PC-9 (cell line): ENCODE results near the gene KIF9.
"Not testable (repeated sequence)": the region's sequence is repeated elsewhere in the genome, so short reads cannot be mapped to it uniquely, and the experiment has no call there.

Experiments used
- CTCF ChIP-seq: fragments of 200-600 bp; sonication (generic); conservative IDR thresholded peaks from 2 replicates; pipeline ENCODE4 v1.6.1; 2017; ENCODE audit warnings: mixed run types, antibody characterized with exemption, mild to moderate bottlenecking, moderate library complexity
- EZH2 ChIP-seq: fragments of 200-600 bp; sonication (generic); IDR thresholded peaks from 2 replicates; pipeline ENCODE4 v1.8.0; 2017; ENCODE audit warnings: antibody characterized with exemption, low read depth

DNA sequence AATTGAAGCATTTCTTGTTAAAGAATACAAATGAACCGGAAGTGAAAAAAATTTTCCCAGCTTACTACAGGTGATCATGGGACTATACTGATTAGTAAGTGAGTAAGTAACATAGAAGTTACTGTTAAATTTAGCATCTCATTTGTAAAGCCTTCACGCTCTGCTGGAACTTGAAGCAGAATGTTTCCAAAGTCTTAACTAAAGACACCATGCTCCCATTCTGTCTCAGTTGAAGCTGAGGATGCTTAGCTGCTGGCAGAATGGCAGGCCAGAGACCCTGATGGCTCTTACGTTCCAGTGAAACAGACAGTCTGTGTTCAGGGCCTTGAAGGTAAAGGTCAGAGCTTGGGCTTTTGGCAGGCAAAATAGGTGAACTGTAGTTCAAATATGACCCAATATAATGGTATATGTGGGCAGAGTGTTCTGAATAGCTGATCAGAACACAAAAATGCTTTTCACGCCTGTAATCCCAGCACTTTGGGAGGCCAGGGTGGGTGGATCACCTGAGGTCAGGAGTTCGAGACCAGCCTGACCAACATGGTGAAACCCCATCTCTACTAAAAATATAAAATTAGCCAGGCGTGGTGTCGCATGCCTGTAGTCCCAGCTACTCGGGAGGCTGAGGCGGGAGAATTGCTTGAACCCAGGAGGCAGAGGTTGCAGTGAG is 9.3 kb upstream of the KIF9 start:
- not testable (repeated sequence) for TF ChIP-seq CTCF, EZH2
